HG03196 (cell line): Measurements from ENCODE around the gene FIS1.
"Not testable (repeated sequence)": the region's sequence is repeated elsewhere in the genome, so short reads cannot be mapped to it uniquely, and the experiment has no call there.

Source experiments
- ATAC-seq: cut with Tn5 transposase; IDR thresholded peaks from one replicate; pipeline ENCODE4 v1.9.1; 2021; ENCODE audit not compliant: unreplicated experiment

FIS1 gene

DNA sequence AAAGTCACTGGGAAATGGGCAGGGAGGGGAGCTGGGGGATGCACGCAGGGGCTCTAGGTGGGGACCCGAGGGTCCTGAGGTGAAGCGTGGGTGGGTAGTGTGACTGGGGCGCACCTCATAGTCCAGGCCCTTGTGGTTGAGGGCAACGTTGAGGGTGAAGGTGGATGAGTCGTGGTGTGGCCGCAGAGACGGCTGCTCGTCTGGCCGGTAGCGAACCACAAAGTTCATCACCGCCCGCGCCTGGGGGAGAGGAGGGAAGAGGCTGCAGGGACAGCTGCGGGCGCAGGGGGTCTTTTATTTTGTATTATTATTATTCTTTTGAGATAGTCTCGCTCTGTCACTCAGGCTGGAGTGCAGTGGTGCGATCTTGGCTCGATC lies 38.2 kb downstream of the FIS1 start:
- no peak for ATAC-seq

GRCh38 chr7:101205901-101206664 lies 38.8 kb downstream of the FIS1 start:
- no peak for ATAC-seq

DNA sequence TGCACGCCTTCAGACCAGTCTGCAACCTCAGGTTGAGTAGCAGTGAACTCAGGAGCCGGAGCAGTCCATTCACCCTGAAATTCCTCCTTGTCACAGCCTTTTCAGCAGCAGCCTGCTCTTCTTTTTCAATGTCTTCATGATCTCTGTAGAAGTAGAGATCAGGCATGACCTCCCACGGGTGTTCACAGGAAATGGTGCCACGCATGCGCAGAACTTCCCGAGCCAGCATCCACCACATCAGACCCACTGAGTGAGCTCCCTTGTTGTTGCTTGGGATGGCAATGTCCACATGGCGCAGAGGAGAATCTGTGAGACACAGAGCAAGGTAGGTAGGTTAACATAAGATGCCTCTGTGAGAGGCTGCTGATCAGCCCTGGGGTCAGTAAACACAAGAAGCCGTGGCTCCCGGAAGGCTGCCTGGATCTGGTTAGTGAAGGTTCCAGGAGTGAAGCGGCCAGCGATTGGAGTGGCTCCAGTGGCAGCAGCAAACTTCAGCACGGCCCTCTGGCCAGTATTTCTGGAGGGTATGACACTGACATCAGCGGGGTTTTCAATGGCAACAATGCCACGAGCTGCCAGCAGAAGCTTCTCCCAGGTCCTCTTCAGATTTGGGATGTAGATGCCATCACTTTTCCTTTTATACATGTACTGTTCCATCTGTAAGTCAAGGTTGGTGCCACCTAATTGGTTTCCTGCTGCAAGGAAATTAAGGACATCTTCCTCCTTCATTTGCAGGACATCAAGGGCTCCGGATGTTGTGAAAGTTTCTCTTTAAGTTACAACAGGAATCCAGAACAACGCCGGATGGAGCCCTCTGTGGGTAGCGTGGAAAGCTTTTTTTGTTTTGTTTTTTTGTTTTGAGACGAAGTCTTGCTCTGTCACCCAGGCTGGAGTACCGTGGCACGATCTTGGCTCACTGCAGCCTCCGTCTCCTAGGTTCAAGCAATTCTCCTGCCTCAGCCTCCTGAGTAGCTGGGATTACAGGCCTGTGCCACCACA lies 40.8 kb downstream of the FIS1 start:
- not testable (repeated sequence) for ATAC-seq

- no peak for ATAC-seq
These were observed 42.3 kb downstream of the FIS1 start for GRCh38 chr7:101202603-101202918.

- no peak for ATAC-seq
These were observed 42.9 kb downstream of the FIS1 start for GRCh38 chr7:101201695-101202602.

- ATAC-seq: no peak
These were observed 43.9 kb downstream of the FIS1 start, which contains the start of gene MOGAT3 for GRCh38 chr7:101200862-101201599. MOGAT3 (minus strand) TSS chr7:101201036; CDS start chr7:101200854, 182 bp downstream.

DNA sequence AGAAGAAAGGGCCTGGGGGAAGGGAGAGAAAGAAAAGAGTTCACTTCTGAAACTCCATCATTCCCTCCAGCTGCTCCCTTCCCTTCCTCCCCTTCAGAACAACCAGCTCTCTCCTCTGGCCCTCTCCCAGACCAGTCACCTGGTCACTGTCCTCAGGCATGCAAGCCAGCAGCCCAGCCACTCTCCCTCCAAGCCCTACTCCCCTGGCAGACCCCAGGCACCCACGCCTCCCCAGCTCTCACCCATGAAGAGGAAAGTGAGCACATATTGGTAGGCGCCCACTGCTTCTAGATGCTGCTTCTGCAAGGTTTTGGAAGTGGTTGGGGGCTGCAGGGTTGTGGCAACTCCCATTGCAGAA lies 44.4 kb downstream of the FIS1 start:
- ATAC-seq: no peak

DNA sequence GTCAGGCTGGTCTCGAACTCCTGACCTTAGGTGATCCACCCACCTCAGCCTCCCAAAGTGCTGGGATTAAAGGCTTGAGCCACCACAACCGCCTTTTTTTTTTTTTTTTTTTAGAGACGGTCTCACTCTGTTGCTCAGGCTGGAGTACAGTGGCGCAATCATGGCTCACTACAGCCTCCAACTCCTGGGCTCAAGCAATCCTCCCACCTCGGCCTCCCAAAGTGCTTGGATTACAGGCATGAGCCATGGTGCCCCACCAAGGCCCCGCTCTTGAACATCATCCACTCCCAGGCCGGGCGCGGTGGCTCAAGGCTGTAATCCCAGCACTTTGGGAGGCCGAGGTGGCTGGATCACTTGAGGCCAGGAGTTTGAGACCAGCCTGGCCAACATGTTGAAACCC lies 45.4 kb downstream of the FIS1 start:
- ATAC-seq: not testable (repeated sequence)

- ATAC-seq: no peak
These were observed 46.4 kb downstream of the FIS1 start for GRCh38 chr7:101198476-101198875.

DNA sequence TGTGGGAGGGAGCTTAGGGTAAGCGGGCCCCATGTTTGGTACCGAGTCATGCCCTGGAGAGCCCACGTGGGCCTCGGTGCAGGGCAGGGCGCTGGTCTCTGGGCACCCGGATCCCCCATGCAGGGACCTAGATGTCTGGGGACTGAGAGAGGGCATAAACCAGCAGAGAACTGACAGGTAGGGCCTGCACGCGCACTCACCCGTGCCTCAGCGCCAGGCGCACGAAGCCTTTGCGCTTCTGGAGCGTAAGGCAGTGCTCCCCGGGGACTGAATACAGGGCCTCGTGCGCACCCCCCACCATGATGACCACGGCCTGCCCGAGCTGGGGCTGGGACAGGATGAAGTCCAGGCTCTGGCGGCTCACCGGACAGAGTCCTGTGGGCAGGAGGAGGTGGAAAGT lies 46.9 kb downstream of the FIS1 start:
- ATAC-seq: no peak

DNA sequence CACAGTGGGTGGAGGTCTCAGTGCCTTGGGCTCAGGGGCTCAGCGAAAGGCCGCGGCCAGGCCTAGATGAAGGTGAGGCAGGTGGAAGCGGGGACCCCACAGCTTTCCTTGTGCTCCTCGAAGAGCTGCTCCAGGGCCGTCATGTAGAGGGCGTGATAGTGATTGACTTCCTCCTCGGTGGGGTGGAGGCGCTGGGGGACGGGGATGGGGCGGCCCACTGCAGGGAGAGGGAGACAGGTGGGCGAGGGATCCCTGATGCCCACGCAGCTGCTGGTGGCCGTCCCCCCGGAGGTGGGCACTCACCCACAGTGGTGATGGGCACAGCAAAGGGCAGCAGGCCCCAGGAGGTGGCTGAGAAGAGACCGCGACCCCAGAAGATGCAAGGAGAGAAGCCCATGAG lies 49.0 kb downstream of the FIS1 start:
- ATAC-seq: no peak
